AG10803 (cell line): Measurements from ENCODE around the gene TFAP2D.

Source experiments
- DNase-seq: peaks from one replicate; pipeline ENCODE4 v3.0.0; 2010; ENCODE audit warnings: low read depth
- H3K4me3 ChIP-seq: 2 replicates; pipeline ENCODE4 v1.5.1; 2011; ENCODE audit warnings: mild to moderate bottlenecking, low read length, control low read depth
- CTCF ChIP-seq: conservative IDR thresholded peaks from 2 replicates; pipeline ENCODE4 v1.5.1; 2011; ENCODE audit warnings: mild to moderate bottlenecking, low read length, control low read depth, inconsistent platforms

The TFAP2D gene

GRCh38 chr6:50713226-50713625 lies at the start of gene TFAP2D:
Gene TFAP2D, plus strand, starts transcription at chr6:50713526. Its CDS starts 530 bp downstream, at chr6:50714056.
- DNase-seq = no peak
- no peak for TF ChIP-seq CTCF
- H3K4me3 ChIP-seq = no peak within 1 kb of the TSS

- no peak for DNase-seq
- no peak for TF ChIP-seq CTCF
- H3K4me3 ChIP-seq = no peak overlapping the region
These were observed 49.5 kb upstream of the TFAP2D start for GRCh38 chr6:50663806-50664205.

GRCh38 chr6:50666089-50666488 lies 47.2 kb upstream of the TFAP2D start:
- no peak overlapping the region for H3K4me3 ChIP-seq
- no peak for DNase-seq
- TF ChIP-seq CTCF = no peak

GRCh38 chr6:50681213-50681824 lies 32.0 kb upstream of the TFAP2D start:
- no peak for TF ChIP-seq CTCF
- no peak overlapping the region for H3K4me3 ChIP-seq
- DNase-seq = no peak

DNA sequence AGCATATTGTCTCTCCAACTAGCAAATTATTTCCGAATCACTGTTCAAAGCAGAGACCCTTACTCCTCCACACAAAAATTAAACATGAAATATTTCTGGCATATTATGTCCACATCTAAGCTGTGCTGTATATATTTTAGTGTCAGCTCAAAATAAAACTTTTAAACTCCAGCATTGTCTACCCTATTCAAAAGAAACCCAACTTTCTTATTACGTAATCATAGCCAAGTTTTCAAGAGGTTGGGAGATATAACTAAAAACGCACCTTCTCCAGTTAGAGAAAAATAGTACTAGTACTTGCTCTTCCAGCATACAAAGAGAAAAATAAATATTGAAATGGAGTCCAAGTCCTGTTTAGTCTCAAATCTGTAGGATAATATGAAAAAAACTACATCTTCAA lies 24.1 kb upstream of the TFAP2D start:
- H3K4me3 ChIP-seq = no peak overlapping the region
- no peak for DNase-seq
- no peak for TF ChIP-seq CTCF

GRCh38 chr6:50691814-50692495 lies 21.4 kb upstream of the TFAP2D start:
- TF ChIP-seq CTCF = no peak
- no peak overlapping the region for H3K4me3 ChIP-seq
- DNase-seq = no peak

GRCh38 chr6:50698546-50698945 lies 14.8 kb upstream of the TFAP2D start:
- no peak for TF ChIP-seq CTCF
- DNase-seq = no peak
- H3K4me3 ChIP-seq = no peak overlapping the region
